HepG2 (cell line): ENCODE results near the gene CHI3L1.

Experiments
- CBFB ChIP-seq: sonication (generic); formaldehyde crosslinking; IDR thresholded peaks from 2 replicates; pipeline ENCODE4 v1.4.0; 2020; ENCODE audit warnings: missing genetic modification reagents
- CBX2 ChIP-seq, 2 experiments: fragments of 200-600 bp in 1 of 2; sonication (generic); formaldehyde crosslinking in 1 of 2; IDR thresholded peaks; 2 replicates each; pipeline versions ENCODE4 v1.7.0 to v1.8.1; 2018 to 2022; ENCODE audit warnings: low read depth in 2 of 2, low read length in 1 of 2, mild to moderate bottlenecking in 1 of 2, missing genetic modification reagents in 1 of 2
- DR1 ChIP-seq: sonication (generic); formaldehyde crosslinking; IDR thresholded peaks from 2 replicates; pipeline ENCODE4 v1.8.0; 2021; ENCODE audit warnings: mild to moderate bottlenecking, missing genetic modification reagents, inconsistent platforms
- GFI1 ChIP-seq: sonication (generic); formaldehyde crosslinking; IDR thresholded peaks from 2 replicates; pipeline ENCODE4 v1.5.0; 2020; ENCODE audit warnings: missing genetic modification reagents, mild to moderate bottlenecking, borderline replicate concordance
- KDM1A ChIP-seq: IDR thresholded peaks from 2 replicates; pipeline ENCODE4 v1.6.1; 2016; ENCODE audit warnings: missing compliant biosample characterization
- KDM5A ChIP-seq: fragments of 200-600 bp; sonication (generic); IDR thresholded peaks from 2 replicates; pipeline ENCODE4 v1.7.0; 2018; ENCODE audit warnings: antibody characterized with exemption, mild to moderate bottlenecking, low read length, borderline replicate concordance
- MTA1 ChIP-seq: sonication (generic); formaldehyde crosslinking; IDR thresholded peaks from 2 replicates; pipeline ENCODE4 v1.4.0; 2020; ENCODE audit warnings: missing genetic modification reagents, mild to moderate bottlenecking, borderline replicate concordance
- PBX2 ChIP-seq: IDR thresholded peaks from 2 replicates; pipeline ENCODE4 v1.6.1; 2016; ENCODE audit warnings: control low read depth
- POLR2AphosphoS5 ChIP-seq: IDR thresholded peaks from 2 replicates; pipeline ENCODE4 v1.6.1; 2012; ENCODE audit warnings: low read depth, low read length
- SNAPC2 ChIP-seq: sonication (generic); formaldehyde crosslinking; IDR thresholded peaks from 2 replicates; pipeline ENCODE4 v1.8.1; 2022; ENCODE audit warnings: mild to moderate bottlenecking, missing genetic modification reagents
- ZNF143 ChIP-seq: sonication (generic); formaldehyde crosslinking; IDR thresholded peaks from 2 replicates; pipeline ENCODE4 v1.4.0; 2020; ENCODE audit warnings: missing genetic modification reagents
- ZNF224 ChIP-seq: sonication (generic); formaldehyde crosslinking; IDR thresholded peaks from 2 replicates; pipeline ENCODE4 v1.5.0; 2020; ENCODE audit warnings: mild to moderate bottlenecking, missing genetic modification reagents
- ZNF709 ChIP-seq: sonication (generic); formaldehyde crosslinking; IDR thresholded peaks from 2 replicates; pipeline ENCODE4 v1.5.0; 2020; ENCODE audit warnings: mild to moderate bottlenecking, missing genetic modification reagents
- TF ChIP-seq, protein P1 (sequence below): sonication (generic); formaldehyde crosslinking; IDR thresholded peaks from 2 replicates; pipeline ENCODE4 v1.5.0; 2020; ENCODE audit warnings: mild to moderate bottlenecking, missing genetic modification reagents, moderate library complexity

DNA sequence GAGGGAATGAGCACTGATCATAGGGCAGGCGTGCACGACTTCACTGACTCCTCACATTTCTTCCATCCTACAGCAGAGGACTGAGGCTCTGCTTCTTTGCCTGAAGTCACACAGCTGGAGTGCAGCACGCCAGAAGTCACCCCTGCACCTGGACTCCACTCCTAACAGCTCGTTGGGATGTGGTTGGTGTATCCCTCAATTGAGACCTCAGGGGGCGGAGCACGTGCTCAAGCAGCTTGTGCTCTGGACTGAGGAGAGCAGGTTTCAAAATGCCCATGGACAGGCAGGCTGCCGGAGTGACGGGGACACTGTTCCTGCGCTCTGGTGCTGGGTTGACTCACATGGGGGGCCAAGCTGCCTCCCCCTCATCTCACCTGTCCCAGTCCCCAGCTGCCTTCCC lies 29.1 kb upstream of the CHI3L1 start:
- no peak for TF ChIP-seq CBFB (CRISPR knock-in tag)
- no peak for TF ChIP-seq PBX2 (CRISPR knock-in tag)
- no peak for TF ChIP-seq GFI1
- TF ChIP-seq POLR2AphosphoS5: no peak
- TF ChIP-seq, protein P1, sequence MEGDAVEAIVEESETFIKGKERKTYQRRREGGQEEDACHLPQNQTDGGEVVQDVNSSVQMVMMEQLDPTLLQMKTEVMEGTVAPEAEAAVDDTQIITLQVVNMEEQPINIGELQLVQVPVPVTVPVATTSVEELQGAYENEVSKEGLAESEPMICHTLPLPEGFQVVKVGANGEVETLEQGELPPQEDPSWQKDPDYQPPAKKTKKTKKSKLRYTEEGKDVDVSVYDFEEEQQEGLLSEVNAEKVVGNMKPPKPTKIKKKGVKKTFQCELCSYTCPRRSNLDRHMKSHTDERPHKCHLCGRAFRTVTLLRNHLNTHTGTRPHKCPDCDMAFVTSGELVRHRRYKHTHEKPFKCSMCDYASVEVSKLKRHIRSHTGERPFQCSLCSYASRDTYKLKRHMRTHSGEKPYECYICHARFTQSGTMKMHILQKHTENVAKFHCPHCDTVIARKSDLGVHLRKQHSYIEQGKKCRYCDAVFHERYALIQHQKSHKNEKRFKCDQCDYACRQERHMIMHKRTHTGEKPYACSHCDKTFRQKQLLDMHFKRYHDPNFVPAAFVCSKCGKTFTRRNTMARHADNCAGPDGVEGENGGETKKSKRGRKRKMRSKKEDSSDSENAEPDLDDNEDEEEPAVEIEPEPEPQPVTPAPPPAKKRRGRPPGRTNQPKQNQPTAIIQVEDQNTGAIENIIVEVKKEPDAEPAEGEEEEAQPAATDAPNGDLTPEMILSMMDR (CRISPR knock-in tag): no peak
- no peak for TF ChIP-seq KDM5A
- TF ChIP-seq CBX2 (IDR thresholded peaks at IDR 0.05; ENCODE audit: low read depth, low read length): no peak
- TF ChIP-seq CBX2 (CRISPR knock-in tag; IDR thresholded peaks at IDR 0.05; ENCODE audit: low read depth): no peak
- TF ChIP-seq SNAPC2 (CRISPR knock-in tag): no peak
- no peak for TF ChIP-seq KDM1A (CRISPR knock-in tag)
- TF ChIP-seq MTA1 (CRISPR knock-in tag): no peak
- no peak for TF ChIP-seq ZNF224 (CRISPR knock-in tag)
- no peak for TF ChIP-seq ZNF143 (CRISPR knock-in tag)
- no peak for TF ChIP-seq ZNF709 (CRISPR knock-in tag)
- TF ChIP-seq DR1 (CRISPR knock-in tag): no peak
